Karpas-422 (cell line): ENCODE data around the gene RIMOC1. TPM values are rescaled to one million over a fixed set of nuclear protein-coding genes. Genes with fewer than 3 reads are reported as not detected.
A peak's percentile ranks its signal among the peaks of the same experiment; 100 is the strongest.

Experiments
- DNase-seq: peaks from one replicate; pipeline ENCODE4 v3.0.0-alpha.2; 2015
- H2AFZ ChIP-seq: fragments of 200-600 bp; sonication (generic); 2 replicates; pipeline ENCODE4 v1.6.1; 2014; ENCODE audit warnings: antibody characterized with exemption, low read length, mixed read lengths
- H3K27ac ChIP-seq: fragments of 200-600 bp; sonication (generic); 2 replicates; pipeline ENCODE4 v1.5.1; 2014; ENCODE audit warnings: mild to moderate bottlenecking, low read length, moderate library complexity
- H3K27me3 ChIP-seq: fragments of 200-600 bp; sonication (generic); 2 replicates; pipeline ENCODE4 v1.6.1; 2014; ENCODE audit warnings: low read length, mixed read lengths
- H3K36me3 ChIP-seq: fragments of 200-600 bp; sonication (generic); 2 replicates; pipeline ENCODE4 v1.6.1; 2014; ENCODE audit warnings: low read length, mixed read lengths; ENCODE audit not compliant: insufficient read depth
- H3K4me1 ChIP-seq: fragments of 200-600 bp; sonication (generic); 2 replicates; pipeline ENCODE4 v1.6.1; 2014; ENCODE audit warnings: mild to moderate bottlenecking, low read length, mixed read lengths
- H3K4me2 ChIP-seq: fragments of 200-600 bp; sonication (generic); 2 replicates; pipeline ENCODE4 v1.6.1; 2014; ENCODE audit warnings: low read length, low read depth, mild to moderate bottlenecking; ENCODE audit not compliant: poor library complexity, severe bottlenecking
- H3K4me3 ChIP-seq: fragments of 200-600 bp; sonication (generic); 2 replicates; pipeline ENCODE4 v1.5.1; 2014; ENCODE audit warnings: mild to moderate bottlenecking, antibody characterized with exemption, low read length, mixed read lengths
- H3K79me2 ChIP-seq: fragments of 200-600 bp; sonication (generic); 2 replicates; pipeline ENCODE4 v1.6.1; 2014; ENCODE audit warnings: mild to moderate bottlenecking, low read length, mixed read lengths
- H3K9ac ChIP-seq: fragments of 200-600 bp; sonication (generic); 2 replicates; pipeline ENCODE4 v1.6.0; 2014; ENCODE audit warnings: low read length
- H3K9me2 ChIP-seq: fragments of 200-600 bp; sonication (generic), shearing (Covaris generic); replicated peaks from 2 replicates; pipeline ENCODE4 v1.6.0; 2014; ENCODE audit warnings: mild to moderate bottlenecking, low read length, moderate library complexity; ENCODE audit not compliant: insufficient read depth
- H3K9me3 ChIP-seq: fragments of 300-700, 200-600 bp; sonication (generic); 2 replicates; pipeline ENCODE4 v1.6.1; 2014; ENCODE audit warnings: low read length, mixed read lengths
- H4K20me1 ChIP-seq: fragments of 200-600 bp; sonication (generic); 2 replicates; pipeline ENCODE4 v1.6.1; 2014; ENCODE audit warnings: mild to moderate bottlenecking, antibody characterized with exemption, low read length, low read depth; ENCODE audit not compliant: insufficient read depth
- total RNA-seq: library from RNA; depleted of rRNA; stranded (reverse); fragments of >200 nt; shearing (Covaris generic); gene quantifications from 2 replicates; pipeline ENCODE4 v1.2.3, GENCODE V29; 2014; ENCODE audit warnings: low replicate concordance

Gene RIMOC1
- total RNA-seq, 1 experiment from 2014 or later = 42.9 TPM

GRCh38 chr5:41870627-41871048 is 33.5 kb upstream of the RIMOC1 start:
- peak overlapping the region; percentile 78 for H3K4me2 ChIP-seq
- H3K79me2 ChIP-seq = peaks cover 52% of the 10 kb centered on the region
- peak overlapping the region; percentile 96 for H3K4me3 ChIP-seq
- H3K4me1 ChIP-seq = peaks cover 46% of the 10 kb centered on the region
- peak overlapping the region; percentile 93 for H3K9ac ChIP-seq
- no peaks in the 10 kb centered on the region for H3K9me2 ChIP-seq
- H3K9me3 ChIP-seq = no peaks in the 10 kb centered on the region
- peaks cover 15% of the 10 kb centered on the region; the same call in 1 of the 2 replicates for H3K36me3 ChIP-seq
- H3K27ac ChIP-seq = peak overlapping the region; percentile 38; the same call in 1 of the 2 replicates
- no peak for DNase-seq
- H2AFZ ChIP-seq = peak overlapping the region; percentile 93
- peaks cover 3% of the 10 kb centered on the region; the same call in 1 of the 2 replicates for H4K20me1 ChIP-seq
- H3K27me3 ChIP-seq = no peaks in the 10 kb centered on the region

DNA sequence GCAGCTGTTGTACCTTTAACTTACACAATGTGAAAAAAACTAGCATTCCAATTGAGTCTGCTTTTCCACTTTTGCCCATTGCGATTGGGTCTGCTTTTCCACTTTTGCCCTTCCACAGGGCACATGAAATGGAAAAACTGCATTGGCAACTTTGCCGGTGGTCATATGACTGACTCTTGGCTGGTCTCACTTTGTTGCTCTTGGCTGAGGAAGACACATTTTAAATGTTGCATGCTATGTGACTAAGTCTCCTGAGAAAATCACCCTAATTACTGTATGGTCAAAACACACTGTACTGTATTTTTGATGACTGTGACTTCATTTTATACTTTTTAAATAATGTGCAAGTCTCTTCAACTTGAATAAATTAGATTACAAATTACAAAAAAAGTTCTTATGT is 32.3 kb upstream of the RIMOC1 start:
- no peak overlapping the region for H3K4me3 ChIP-seq
- peaks cover 40% of the 10 kb centered on the region for H3K79me2 ChIP-seq
- H2AFZ ChIP-seq = no peak overlapping the region
- H3K27ac ChIP-seq = no peak overlapping the region
- no peaks in the 10 kb centered on the region for H3K9me3 ChIP-seq
- DNase-seq = no peak
- H3K4me2 ChIP-seq = peak overlapping the region; percentile 78
- peaks cover 36% of the 10 kb centered on the region for H3K4me1 ChIP-seq
- H4K20me1 ChIP-seq = peaks cover 3% of the 10 kb centered on the region; the same call in 1 of the 2 replicates
- H3K9ac ChIP-seq = no peak overlapping the region
- no peaks in the 10 kb centered on the region for H3K9me2 ChIP-seq
- H3K27me3 ChIP-seq = no peaks in the 10 kb centered on the region
- H3K36me3 ChIP-seq = peaks cover 12% of the 10 kb centered on the region; the same call in 1 of the 2 replicates

GRCh38 chr5:41874512-41875060 is 29.6 kb upstream of the RIMOC1 start:
- no peak for DNase-seq
- Histone ChIP-seq H3K9ac (no peak overlapping the region), H3K9me2 (no peaks in the 10 kb centered on the region), H3K9me3 (no peaks in the 10 kb centered on the region), H3K36me3 (no peaks in the 10 kb centered on the region), H4K20me1 (no peaks in the 10 kb centered on the region), H3K27me3 (no peaks in the 10 kb centered on the region), H3K4me1 (peaks cover 13% of the 10 kb centered on the region), H3K4me2 (no peak overlapping the region), H3K27ac (no peak overlapping the region), H3K4me3 (no peak overlapping the region), H2AFZ (no peak overlapping the region), H3K79me2 (peaks cover 12% of the 10 kb centered on the region)

DNA sequence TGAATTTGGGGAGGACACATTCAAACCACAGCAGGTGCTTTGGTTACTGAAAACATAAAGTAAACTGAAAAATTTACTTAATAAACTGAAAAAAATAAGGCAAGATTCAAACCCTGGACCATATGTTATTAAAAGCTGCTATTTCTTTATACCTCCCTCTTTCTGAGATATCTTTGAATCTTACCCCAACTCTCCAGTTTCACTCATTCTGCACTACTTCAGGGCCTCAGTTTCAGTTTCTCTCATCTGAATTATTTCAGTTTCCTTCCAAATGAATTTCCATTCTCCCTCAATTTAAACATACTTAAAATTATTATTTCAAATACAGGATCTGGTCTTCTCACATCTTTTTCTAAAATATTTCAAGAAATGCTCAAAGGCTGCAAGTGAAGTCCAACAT is 29.0 kb upstream of the RIMOC1 start:
- Histone ChIP-seq H3K4me2 (no peak overlapping the region), H4K20me1 (no peaks in the 10 kb centered on the region), H3K27me3 (no peaks in the 10 kb centered on the region), H2AFZ (no peak overlapping the region), H3K36me3 (no peaks in the 10 kb centered on the region), H3K9ac (no peak overlapping the region), H3K4me3 (no peak overlapping the region), H3K79me2 (peaks cover 7% of the 10 kb centered on the region), H3K9me2 (no peaks in the 10 kb centered on the region), H3K27ac (no peak overlapping the region), H3K4me1 (peaks cover 13% of the 10 kb centered on the region), H3K9me3 (no peaks in the 10 kb centered on the region)
- no peak for DNase-seq

DNA sequence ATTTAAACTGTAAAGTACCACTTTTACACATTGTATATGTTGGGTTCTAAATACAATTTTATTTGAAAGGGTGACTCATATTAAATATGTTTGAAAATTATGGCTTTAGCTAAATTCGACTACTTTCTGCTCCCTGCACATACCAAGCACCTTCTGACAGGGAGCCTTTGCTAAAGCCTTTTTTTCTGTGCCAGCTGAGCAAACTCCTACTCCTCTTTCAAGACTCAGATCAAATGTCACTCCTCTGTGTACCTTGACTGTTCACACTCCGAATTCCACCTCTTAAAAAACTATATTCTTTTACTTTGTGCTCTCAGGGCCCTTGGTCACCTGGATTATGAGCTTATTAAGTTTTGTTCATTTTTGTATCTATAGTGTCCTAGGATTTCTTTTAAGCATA is 27.5 kb upstream of the RIMOC1 start:
- Histone ChIP-seq H2AFZ (no peak overlapping the region), H4K20me1 (no peaks in the 10 kb centered on the region), H3K4me3 (no peak overlapping the region), H3K9me3 (no peaks in the 10 kb centered on the region), H3K9me2 (no peaks in the 10 kb centered on the region), H3K4me2 (no peak overlapping the region), H3K36me3 (no peaks in the 10 kb centered on the region), H3K9ac (no peak overlapping the region), H3K27ac (no peak overlapping the region), H3K4me1 (peaks cover under 1% of the 10 kb centered on the region; the same call in 1 of the 2 replicates), H3K27me3 (no peaks in the 10 kb centered on the region), H3K79me2 (no peaks in the 10 kb centered on the region)
- DNase-seq = no peak

DNA sequence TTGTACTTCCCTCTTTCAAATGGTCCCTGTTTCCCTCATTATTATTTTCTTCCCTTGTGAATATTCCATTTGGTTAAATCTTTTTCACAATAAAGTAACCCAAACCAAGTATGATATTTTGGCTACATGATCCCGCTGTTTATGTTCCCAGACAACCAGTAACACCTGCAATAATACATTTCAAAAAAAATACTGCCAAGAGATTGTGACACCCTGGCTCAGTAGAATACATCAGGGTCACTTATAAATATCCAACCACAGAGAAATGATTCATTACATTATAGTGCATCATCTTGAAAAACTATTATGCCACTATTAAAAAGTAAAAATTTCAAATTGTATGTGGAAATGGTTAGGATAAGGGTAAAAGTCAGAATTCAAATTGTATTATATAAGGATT is 26.7 kb upstream of the RIMOC1 start:
- no peak overlapping the region for H3K4me3 ChIP-seq
- H3K36me3 ChIP-seq = no peaks in the 10 kb centered on the region
- H3K4me2 ChIP-seq = no peak overlapping the region
- H3K9me2 ChIP-seq = no peaks in the 10 kb centered on the region
- H3K9ac ChIP-seq = no peak overlapping the region
- no peak overlapping the region for H2AFZ ChIP-seq
- H3K9me3 ChIP-seq = no peaks in the 10 kb centered on the region
- H4K20me1 ChIP-seq = no peaks in the 10 kb centered on the region
- H3K27me3 ChIP-seq = no peaks in the 10 kb centered on the region
- H3K79me2 ChIP-seq = no peaks in the 10 kb centered on the region
- no peaks in the 10 kb centered on the region for H3K4me1 ChIP-seq
- H3K27ac ChIP-seq = no peak overlapping the region
- DNase-seq = no peak

DNA sequence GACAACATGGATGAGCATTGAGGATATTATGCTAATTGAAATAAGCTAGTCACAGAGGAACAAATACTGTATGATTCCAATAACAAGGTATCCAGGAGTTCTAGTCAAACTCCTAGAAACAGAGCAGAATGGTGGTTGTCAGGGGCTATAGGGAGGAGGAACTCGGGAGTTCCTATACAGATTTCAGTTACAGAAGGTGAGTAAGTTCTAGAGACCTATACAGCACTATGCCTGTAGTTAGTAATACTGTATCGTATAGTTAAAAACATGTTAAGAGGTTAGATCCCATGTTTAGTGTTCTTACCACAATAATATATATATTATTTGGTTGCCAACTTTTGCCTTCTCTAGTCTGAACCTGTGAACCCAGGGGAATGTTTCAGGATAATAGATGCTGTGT is 26.0 kb upstream of the RIMOC1 start:
- H3K79me2 ChIP-seq = no peaks in the 10 kb centered on the region
- H2AFZ ChIP-seq = no peak overlapping the region
- DNase-seq = no peak
- H3K27me3 ChIP-seq = no peaks in the 10 kb centered on the region
- H3K9me2 ChIP-seq = no peaks in the 10 kb centered on the region
- no peak overlapping the region for H3K4me2 ChIP-seq
- no peak overlapping the region for H3K27ac ChIP-seq
- H4K20me1 ChIP-seq = no peaks in the 10 kb centered on the region
- no peak overlapping the region for H3K4me3 ChIP-seq
- H3K9ac ChIP-seq = no peak overlapping the region
- H3K36me3 ChIP-seq = no peaks in the 10 kb centered on the region
- H3K9me3 ChIP-seq = no peaks in the 10 kb centered on the region
- no peaks in the 10 kb centered on the region for H3K4me1 ChIP-seq

DNA sequence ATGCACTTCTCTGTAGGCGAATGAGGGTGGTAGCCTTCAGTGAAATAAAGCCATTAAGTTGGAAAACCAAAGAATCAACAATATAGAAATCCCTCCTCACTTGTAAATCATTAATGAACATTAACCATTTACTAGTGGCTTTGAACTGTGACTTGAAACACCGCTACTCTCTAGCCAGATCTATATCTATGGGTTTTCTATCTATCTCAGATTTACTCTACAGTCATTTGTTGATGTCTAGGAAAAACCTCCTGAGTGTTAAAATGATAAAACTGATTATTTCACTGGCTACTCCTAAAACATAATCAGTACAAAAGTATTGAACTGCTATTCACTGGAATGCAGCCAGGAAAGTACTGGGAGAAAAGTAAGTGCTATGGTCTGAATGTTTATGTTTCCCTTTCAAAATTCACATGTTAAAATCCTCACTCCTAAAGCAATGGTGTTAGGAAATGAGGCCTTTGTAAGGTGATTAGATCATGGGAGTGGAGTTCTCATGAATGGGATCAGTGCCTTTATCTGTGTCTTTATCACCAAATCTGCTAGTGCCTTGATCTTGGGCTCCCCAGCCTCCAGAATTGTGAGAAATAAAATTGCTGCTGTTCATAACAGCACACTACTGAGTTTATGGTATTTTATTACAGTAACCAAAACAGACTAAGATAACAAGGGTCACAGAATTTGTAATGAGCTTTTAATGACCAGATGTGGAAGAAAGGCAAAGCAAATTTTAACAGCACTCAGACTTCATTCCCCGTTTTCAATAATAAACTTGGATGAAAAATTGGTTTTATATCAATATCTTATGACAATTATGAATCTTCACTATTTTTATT is 25.3 kb upstream of the RIMOC1 start:
- H2AFZ ChIP-seq = no peak overlapping the region
- no peaks in the 10 kb centered on the region for H3K9me2 ChIP-seq
- H3K4me3 ChIP-seq = no peak overlapping the region
- H4K20me1 ChIP-seq = no peaks in the 10 kb centered on the region
- no peak overlapping the region for H3K4me2 ChIP-seq
- H3K27me3 ChIP-seq = no peaks in the 10 kb centered on the region
- no peaks in the 10 kb centered on the region for H3K4me1 ChIP-seq
- no peaks in the 10 kb centered on the region for H3K36me3 ChIP-seq
- DNase-seq = no peak
- no peak overlapping the region for H3K9ac ChIP-seq
- no peaks in the 10 kb centered on the region for H3K9me3 ChIP-seq
- no peak overlapping the region for H3K27ac ChIP-seq
- no peaks in the 10 kb centered on the region for H3K79me2 ChIP-seq
